GM21367 (cell line): Measurements from ENCODE around the gene CEP170B.

ENCODE experiments used
- ATAC-seq: cut with Tn5 transposase; IDR thresholded peaks from one replicate; pipeline ENCODE4 v1.9.1; 2021; ENCODE audit not compliant: unreplicated experiment

CEP170B gene

GRCh38 chr14:104866451-104867370 lies 1.6 kb downstream of the CEP170B start:
- ATAC-seq: no peak

- ATAC-seq: no peak
Observed at GRCh38 chr14:104867371-104868059, 2.4 kb downstream of the CEP170B start.

GRCh38 chr14:104868060-104868740 lies 3.1 kb downstream of the CEP170B start:
- ATAC-seq: no peak

GRCh38 chr14:104868811-104869572 lies 3.9 kb downstream of the CEP170B start:
- ATAC-seq: no peak

GRCh38 chr14:104869669-104870367 lies 4.8 kb downstream of the CEP170B start:
- ATAC-seq: no peak

- no peak for ATAC-seq
Observed at GRCh38 chr14:104870368-104871144, 5.5 kb downstream of the CEP170B start.

GRCh38 chr14:104871145-104871655 lies 6.1 kb downstream of the CEP170B start:
- no peak for ATAC-seq

GRCh38 chr14:104871656-104872468 lies 6.8 kb downstream of the CEP170B start:
- ATAC-seq: no peak

- ATAC-seq: no peak
Observed at GRCh38 chr14:104872469-104873341, 7.6 kb downstream of the CEP170B start.

- no peak for ATAC-seq
Observed at GRCh38 chr14:104873380-104874055, 8.4 kb downstream of the CEP170B start.

- ATAC-seq: no peak
Observed at GRCh38 chr14:104874110-104874531, 9.1 kb downstream of the CEP170B start.

- no peak for ATAC-seq
Observed at GRCh38 chr14:104874571-104875411, 9.7 kb downstream of the CEP170B start.

- no peak for ATAC-seq
Observed at GRCh38 chr14:104875412-104875751, 10.3 kb downstream of the CEP170B start.

- no peak for ATAC-seq
Observed at GRCh38 chr14:104875811-104876210, 10.7 kb downstream of the CEP170B start.

GRCh38 chr14:104876251-104876699 lies 11.2 kb downstream of the CEP170B start:
- no peak for ATAC-seq
